ENCODE data around the gene TBC1D21. TPM values are rescaled to one million over a fixed set of nuclear protein-coding genes. Genes with fewer than 3 reads are reported as not detected.

The TBC1D21 gene
- total RNA-seq, 1 experiment from 2014 or later, result not detected

- Histone ChIP-seq H2BK15ac (ENCODE audit: low read depth, low read length) (no peak overlapping the region), H3K4ac (ENCODE audit: low read depth, low read length) (no peak overlapping the region), H4K5ac (ENCODE audit: insufficient read length, low read depth, low read length) (no peak overlapping the region), H3K27me3 (ENCODE audit: insufficient read depth, low read length) (no peaks in the 10 kb centered on the region), H3K23ac (ENCODE audit: insufficient read length, low read depth, low read length) (no peak overlapping the region), H4K20me1 (ENCODE audit: control insufficient read depth, insufficient read depth, insufficient read length) (no peaks in the 10 kb centered on the region), H3K18ac (ENCODE audit: insufficient read length, low read depth, low read length) (no peak overlapping the region), H3K56ac (ENCODE audit: insufficient read length, low read depth, low read length) (no peak overlapping the region), H3K9me3 (ENCODE audit: control insufficient read depth, low read depth, low read length) (no peaks in the 10 kb centered on the region), H3K4me1 (ENCODE audit: insufficient read depth, low read length) (no peaks in the 10 kb centered on the region; the same call in 1 of the 2 replicates), H2BK12ac (ENCODE audit: insufficient read length, low read depth, low read length) (no peak overlapping the region), H3T11ph (ENCODE audit: low read length) (no peak overlapping the region), H3K23me2 (ENCODE audit: insufficient read length, low read depth, low read length, poor library complexity, severe bottlenecking) (no peaks in the 10 kb centered on the region), H3K27ac (ENCODE audit: insufficient read length, low read depth, low read length) (no peak overlapping the region), H3K14ac (ENCODE audit: insufficient read depth, low read length) (peak overlapping the region; percentile 12; the same call in 1 of the 2 replicates), H3K79me1 (ENCODE audit: insufficient read depth, low read depth, low read length, poor library complexity, severe bottlenecking) (no peaks in the 10 kb centered on the region), H3K4me2 (ENCODE audit: insufficient read depth, insufficient read length, low read length) (no peak overlapping the region), H2BK5ac (ENCODE audit: insufficient read length, low read length) (no peak overlapping the region), H3K9ac (ENCODE audit: extremely low read depth, insufficient read length, low read length) (no peak overlapping the region), H2BK120ac (ENCODE audit: low read depth, low read length, poor library complexity, severe bottlenecking) (no peak overlapping the region), H2AK5ac (ENCODE audit: insufficient read length, low read length) (no peak overlapping the region), H4K8ac (replicated peaks; ENCODE audit: insufficient read length, low read depth, low read length) (peak overlapping the region; percentile 75), H3K79me2 (ENCODE audit: insufficient read depth, low read length) (no peaks in the 10 kb centered on the region), H2BK20ac (ENCODE audit: low read depth, low read length, poor library complexity, severe bottlenecking) (no peak overlapping the region), H4K91ac (ENCODE audit: insufficient read length, low read depth, low read length) (no peak overlapping the region), H2AFZ (ENCODE audit: low read length) (no peak overlapping the region)
- TF ChIP-seq, protein P1, sequence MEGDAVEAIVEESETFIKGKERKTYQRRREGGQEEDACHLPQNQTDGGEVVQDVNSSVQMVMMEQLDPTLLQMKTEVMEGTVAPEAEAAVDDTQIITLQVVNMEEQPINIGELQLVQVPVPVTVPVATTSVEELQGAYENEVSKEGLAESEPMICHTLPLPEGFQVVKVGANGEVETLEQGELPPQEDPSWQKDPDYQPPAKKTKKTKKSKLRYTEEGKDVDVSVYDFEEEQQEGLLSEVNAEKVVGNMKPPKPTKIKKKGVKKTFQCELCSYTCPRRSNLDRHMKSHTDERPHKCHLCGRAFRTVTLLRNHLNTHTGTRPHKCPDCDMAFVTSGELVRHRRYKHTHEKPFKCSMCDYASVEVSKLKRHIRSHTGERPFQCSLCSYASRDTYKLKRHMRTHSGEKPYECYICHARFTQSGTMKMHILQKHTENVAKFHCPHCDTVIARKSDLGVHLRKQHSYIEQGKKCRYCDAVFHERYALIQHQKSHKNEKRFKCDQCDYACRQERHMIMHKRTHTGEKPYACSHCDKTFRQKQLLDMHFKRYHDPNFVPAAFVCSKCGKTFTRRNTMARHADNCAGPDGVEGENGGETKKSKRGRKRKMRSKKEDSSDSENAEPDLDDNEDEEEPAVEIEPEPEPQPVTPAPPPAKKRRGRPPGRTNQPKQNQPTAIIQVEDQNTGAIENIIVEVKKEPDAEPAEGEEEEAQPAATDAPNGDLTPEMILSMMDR (conservative IDR thresholded peaks at IDR 0.05), result no peak
- DNase-seq, result no peak
- Mint-ChIP-seq H3K27me3 (ENCODE audit: low read depth) (no peaks in the 10 kb centered on the region), H3K4me1 (peaks cover 14 to 15% of the 10 kb centered on the region in 2 experiments), H3K27ac (no peak overlapping the region), H3K36me3 (ENCODE audit: insufficient read depth in 1 of 3, low read depth in 3 of 3) (peaks cover 22 to 28% (median 24%) of the 10 kb centered on the region in 3 experiments), H3K4me3 (no peak overlapping the region), H3K9me3 (peaks cover 8 to 16% of the 10 kb centered on the region in 2 experiments; a peak in 4 of 5 replicates)
- no CpG with 5 or more reads among the region's 3 CpGs for WGBS (ENCODE audit: extremely low coverage, insufficient read length, low lambda C conversion rate)
These were observed 40.8 kb downstream of the TBC1D21 start for GRCh38 chr15:73914145-73914544.

Data from H9 (cell line).